ENCODE data around the gene RBP5. TPM values are rescaled to one million over a fixed set of nuclear protein-coding genes. Genes with fewer than 3 reads are reported as not detected.
A peak's percentile ranks its signal among the peaks of the same experiment; 100 is the strongest.

Gene RBP5, protein sequence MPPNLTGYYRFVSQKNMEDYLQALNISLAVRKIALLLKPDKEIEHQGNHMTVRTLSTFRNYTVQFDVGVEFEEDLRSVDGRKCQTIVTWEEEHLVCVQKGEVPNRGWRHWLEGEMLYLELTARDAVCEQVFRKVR
- not detected for total RNA-seq

DNA sequence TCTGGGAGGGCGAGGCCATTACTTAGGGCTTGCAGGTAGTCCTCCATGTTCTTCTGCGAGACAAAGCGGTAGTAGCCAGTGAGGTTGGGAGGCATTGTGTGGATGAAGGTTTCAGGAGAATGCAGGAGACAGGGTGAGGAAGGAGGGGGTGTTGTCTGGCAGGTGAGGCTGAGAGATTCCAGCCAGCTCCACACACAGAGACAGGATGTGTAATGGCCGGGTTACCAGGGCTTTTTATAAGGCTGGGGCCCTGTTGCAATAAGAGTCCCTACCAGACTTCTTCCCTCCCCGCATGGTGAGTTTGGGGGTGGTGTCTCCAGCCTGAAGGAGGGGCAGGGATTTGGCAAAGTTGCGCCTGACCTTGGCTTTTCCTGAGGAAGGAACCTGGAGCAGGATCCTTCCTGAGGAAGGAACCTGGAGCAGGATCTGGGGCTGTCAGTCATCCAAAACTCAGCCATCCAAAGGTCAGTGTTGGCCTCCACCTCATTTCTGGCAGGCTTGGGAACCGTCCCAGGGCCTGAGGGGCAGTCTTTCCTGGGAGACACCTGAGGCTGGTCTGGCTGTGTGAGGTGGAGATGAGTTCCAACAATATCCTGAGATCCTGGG, at the start of gene RBP5:
TSS of gene RBP5 (minus strand) at position 209 of the 606 bp plus-strand sequence. CDS start at position 95, 114 bp downstream.
- no peaks in the 10 kb centered on the region for H3K9me3 ChIP-seq (ENCODE audit: low read depth, low read length)
- peak within 1 kb of the TSS; percentile 52 for H3K4me3 ChIP-seq (ENCODE audit: low read length)
- no peaks in the 10 kb centered on the region for H3K27me3 ChIP-seq (ENCODE audit: insufficient read depth, low read length)
- peaks cover 20% of the 10 kb centered on the region for H3K4me1 ChIP-seq (ENCODE audit: insufficient read depth, low read length)

DNA sequence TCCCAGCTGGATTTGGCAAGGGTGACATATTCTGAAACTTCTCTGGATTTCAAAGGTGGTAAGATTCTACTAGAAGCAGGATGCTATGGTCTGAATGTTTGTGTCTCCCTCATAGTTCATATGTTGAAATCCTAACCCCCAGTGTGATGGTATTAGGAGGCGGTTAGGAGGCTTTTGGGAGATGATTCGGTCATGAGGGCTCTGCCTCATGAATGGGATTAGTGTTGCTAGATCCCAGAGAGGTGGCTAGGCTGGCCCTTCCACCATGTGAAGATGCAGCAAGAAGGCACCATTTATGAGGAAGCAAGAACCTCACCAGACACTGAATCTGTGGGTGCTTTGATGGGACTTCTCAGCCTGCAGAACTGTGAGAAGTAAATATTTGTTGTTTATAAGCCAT, 49.8 kb upstream of the RBP5 start:
- H3K9me3 ChIP-seq (ENCODE audit: low read depth, low read length), result no peaks in the 10 kb centered on the region
- no peaks in the 10 kb centered on the region for H3K4me1 ChIP-seq (ENCODE audit: insufficient read depth, low read length)
- H3K27me3 ChIP-seq (ENCODE audit: insufficient read depth, low read length), result peaks cover 16% of the 10 kb centered on the region
- H3K4me3 ChIP-seq (ENCODE audit: low read length), result no peak overlapping the region

DNA sequence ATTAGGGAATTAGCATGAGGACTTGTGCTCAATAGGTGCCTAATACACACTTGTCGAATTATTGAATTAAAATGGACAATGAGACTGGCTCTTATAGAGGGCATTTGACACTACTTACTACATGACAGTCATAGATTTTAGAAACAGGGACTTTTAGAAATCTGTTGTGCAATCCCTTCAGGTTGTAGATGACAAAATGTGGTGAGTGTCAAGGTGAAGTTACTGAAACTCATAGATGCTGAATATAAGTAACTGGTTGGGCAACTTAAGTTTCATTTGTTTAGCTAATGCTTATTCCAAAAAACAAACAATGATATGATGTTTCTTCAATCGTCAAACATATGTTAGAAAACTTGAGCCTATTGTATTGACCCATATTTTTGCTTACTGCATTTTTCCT, 47.9 kb upstream of the RBP5 start:
- Histone ChIP-seq H3K4me3 (ENCODE audit: low read length) (no peak overlapping the region), H3K27me3 (ENCODE audit: insufficient read depth, low read length) (peaks cover 22% of the 10 kb centered on the region), H3K4me1 (ENCODE audit: insufficient read depth, low read length) (no peaks in the 10 kb centered on the region), H3K9me3 (ENCODE audit: low read depth, low read length) (no peaks in the 10 kb centered on the region)

DNA sequence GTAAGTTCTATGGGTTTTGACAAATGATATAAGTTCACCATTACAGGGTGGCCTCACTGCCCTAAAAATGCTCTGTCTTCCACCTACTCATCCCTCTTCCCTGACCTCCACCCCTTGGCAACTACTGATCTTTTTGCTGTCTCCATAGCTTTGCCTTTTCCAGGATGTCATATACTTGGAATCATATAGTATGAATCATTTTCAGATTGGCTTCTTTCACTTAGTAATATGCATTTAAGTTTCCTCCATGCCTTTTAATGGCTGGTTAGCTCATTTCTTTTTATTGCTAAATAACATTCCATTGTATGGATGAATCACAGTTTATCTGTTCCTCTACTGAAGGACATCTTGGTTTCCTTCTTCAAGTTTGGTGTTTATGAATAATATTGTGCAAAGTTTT, 46.8 kb upstream of the RBP5 start:
- no peak overlapping the region for H3K4me3 ChIP-seq (ENCODE audit: low read length)
- H3K9me3 ChIP-seq (ENCODE audit: low read depth, low read length), result no peaks in the 10 kb centered on the region
- H3K27me3 ChIP-seq (ENCODE audit: insufficient read depth, low read length), result peaks cover 22% of the 10 kb centered on the region

DNA sequence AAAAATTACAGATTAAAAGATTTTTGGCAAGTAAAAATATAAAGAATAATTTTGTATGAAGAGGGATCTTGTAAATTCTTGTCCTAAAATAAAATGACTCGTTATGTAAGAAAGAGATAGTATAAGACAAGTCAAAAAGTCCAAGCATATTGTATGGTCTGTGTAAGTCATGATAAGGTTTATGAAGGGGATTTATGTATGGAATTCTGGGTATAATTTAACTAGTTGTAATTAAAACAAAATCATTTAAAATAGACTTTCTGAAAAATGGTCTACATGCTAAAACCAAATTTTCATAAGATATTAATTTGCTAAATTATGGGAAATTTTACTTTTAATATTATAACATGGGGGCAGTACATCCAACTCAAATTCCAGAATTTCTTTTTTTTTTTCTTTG, 43.2 kb upstream of the RBP5 start:
- Histone ChIP-seq H3K9me3 (ENCODE audit: low read depth, low read length) (peaks cover 15% of the 10 kb centered on the region), H3K4me3 (ENCODE audit: low read length) (no peak overlapping the region), H3K4me1 (ENCODE audit: insufficient read depth, low read length) (no peaks in the 10 kb centered on the region), H3K27me3 (ENCODE audit: insufficient read depth, low read length) (peaks cover 16% of the 10 kb centered on the region)

More for the DNA sequence above, 46.8 kb upstream of the RBP5 start:
- H3K4me1 ChIP-seq (ENCODE audit: insufficient read depth, low read length), result no peaks in the 10 kb centered on the region

DNA sequence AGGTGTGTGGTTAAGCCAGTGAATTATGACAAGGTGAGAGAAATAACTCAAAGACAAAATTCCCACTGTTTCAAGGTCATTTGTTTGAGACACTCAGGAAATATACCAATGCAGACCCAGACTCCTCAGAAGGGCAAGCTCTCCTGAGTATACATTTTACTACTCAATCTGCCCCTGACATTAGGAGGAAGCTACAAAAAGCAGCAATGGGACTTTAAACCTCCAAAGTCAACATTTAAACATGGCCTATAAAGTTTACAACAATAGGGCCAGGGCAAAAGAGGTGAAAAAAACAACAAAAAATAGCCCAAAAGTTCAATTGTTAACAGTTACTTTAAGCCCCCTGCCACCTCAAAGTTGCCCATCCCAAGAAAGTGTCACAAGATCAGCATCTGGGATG, 41.3 kb upstream of the RBP5 start:
- Histone ChIP-seq H3K4me3 (ENCODE audit: low read length) (no peak overlapping the region), H3K27me3 (ENCODE audit: insufficient read depth, low read length) (peaks cover 9% of the 10 kb centered on the region), H3K9me3 (ENCODE audit: low read depth, low read length) (peaks cover 15% of the 10 kb centered on the region), H3K4me1 (ENCODE audit: insufficient read depth, low read length) (no peaks in the 10 kb centered on the region)

DNA sequence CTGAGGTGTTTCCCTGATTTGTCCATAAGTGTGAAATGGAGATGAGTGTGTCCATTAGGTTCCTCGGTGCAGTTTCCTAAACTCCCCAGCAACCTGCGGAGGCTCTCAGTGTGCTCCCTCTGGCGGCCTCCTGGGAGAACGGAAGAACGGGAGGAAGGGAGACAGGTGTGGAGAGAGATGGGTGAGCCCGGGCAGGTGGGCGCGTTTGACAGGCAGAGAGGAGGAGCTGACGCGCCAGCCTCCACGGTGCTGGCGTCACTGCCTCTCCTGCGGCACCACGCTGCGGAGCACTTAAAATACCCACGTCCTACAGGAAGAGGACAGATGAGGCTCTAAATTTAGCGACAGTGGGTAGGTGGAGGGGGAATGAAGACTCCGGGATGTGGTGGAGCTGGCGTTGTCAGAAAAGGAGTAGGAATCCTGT, 34.0 kb upstream of the RBP5 start:
- no peaks in the 10 kb centered on the region for H3K4me1 ChIP-seq (ENCODE audit: insufficient read depth, low read length)
- no peaks in the 10 kb centered on the region for H3K27me3 ChIP-seq (ENCODE audit: insufficient read depth, low read length)
- no peaks in the 10 kb centered on the region for H3K9me3 ChIP-seq (ENCODE audit: low read depth, low read length)
- no peak overlapping the region for H3K4me3 ChIP-seq (ENCODE audit: low read length)

DNA sequence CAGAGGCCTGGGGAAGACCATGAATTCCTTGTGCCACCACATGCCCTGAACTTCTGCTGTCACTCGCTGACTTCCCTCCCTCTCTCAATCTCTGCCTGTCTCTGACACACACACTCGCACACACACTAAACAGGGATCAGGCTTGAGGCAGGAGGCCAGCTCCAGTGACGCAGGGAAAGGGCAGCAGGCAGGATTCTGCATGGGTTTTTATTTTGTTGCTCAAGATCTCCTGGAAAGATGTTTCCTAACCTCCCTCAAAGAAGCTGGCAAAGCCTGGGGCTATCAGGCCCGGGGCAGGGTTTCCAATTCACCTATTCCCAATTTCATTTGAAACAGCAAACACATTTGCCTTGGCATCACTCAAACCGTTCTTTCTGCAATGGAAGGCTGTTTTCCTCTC, 33.1 kb upstream of the RBP5 start:
- no peaks in the 10 kb centered on the region for H3K27me3 ChIP-seq (ENCODE audit: insufficient read depth, low read length)
- H3K9me3 ChIP-seq (ENCODE audit: low read depth, low read length), result no peaks in the 10 kb centered on the region
- H3K4me1 ChIP-seq (ENCODE audit: insufficient read depth, low read length), result no peaks in the 10 kb centered on the region
- no peak overlapping the region for H3K4me3 ChIP-seq (ENCODE audit: low read length)

DNA sequence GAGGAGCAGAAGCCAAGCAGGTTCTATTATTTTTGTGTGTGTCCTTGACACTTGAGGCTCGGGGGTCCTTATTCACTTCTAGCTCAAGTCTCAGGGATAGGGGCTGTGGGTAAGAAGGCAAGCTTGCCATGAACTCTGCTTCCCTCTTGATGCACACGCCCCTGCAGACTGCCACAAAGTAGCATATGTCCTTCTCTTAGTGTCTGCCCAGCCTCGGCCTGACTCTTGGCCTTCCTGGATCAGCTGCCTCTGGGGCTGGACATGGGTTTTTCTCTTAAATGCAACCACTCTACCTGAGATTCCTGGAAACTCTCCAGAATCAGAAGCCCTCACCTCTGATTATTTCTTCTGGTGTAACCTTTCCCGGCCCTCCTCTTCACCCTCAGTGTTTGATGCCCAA, 32.6 kb upstream of the RBP5 start:
- Histone ChIP-seq H3K4me1 (ENCODE audit: insufficient read depth, low read length) (no peaks in the 10 kb centered on the region), H3K9me3 (ENCODE audit: low read depth, low read length) (no peaks in the 10 kb centered on the region), H3K27me3 (ENCODE audit: insufficient read depth, low read length) (no peaks in the 10 kb centered on the region), H3K4me3 (ENCODE audit: low read length) (no peak overlapping the region)

DNA sequence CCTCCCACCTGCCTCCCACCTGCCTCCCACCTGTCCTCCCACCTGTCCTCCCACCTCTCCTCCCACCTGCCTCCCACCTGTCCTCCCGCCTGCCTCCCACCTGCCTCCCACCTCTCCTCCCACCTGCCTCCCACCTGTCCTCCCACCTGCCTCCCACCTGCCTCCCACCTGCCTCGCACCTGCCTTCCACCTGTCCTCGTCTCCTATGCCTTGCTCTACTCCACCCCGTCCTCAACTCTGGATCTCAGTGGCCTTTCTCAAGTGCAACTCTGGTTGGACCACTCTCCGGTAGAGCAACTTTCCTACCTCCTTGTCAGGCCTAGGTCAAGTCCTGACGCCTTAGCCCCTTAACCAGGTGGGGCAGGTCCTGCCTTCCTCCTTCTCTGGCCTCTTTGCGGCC, 31.5 kb upstream of the RBP5 start:
- Histone ChIP-seq H3K27me3 (ENCODE audit: insufficient read depth, low read length) (no peaks in the 10 kb centered on the region), H3K4me1 (ENCODE audit: insufficient read depth, low read length) (no peaks in the 10 kb centered on the region), H3K4me3 (ENCODE audit: low read length) (no peak overlapping the region), H3K9me3 (ENCODE audit: low read depth, low read length) (no peaks in the 10 kb centered on the region)

DNA sequence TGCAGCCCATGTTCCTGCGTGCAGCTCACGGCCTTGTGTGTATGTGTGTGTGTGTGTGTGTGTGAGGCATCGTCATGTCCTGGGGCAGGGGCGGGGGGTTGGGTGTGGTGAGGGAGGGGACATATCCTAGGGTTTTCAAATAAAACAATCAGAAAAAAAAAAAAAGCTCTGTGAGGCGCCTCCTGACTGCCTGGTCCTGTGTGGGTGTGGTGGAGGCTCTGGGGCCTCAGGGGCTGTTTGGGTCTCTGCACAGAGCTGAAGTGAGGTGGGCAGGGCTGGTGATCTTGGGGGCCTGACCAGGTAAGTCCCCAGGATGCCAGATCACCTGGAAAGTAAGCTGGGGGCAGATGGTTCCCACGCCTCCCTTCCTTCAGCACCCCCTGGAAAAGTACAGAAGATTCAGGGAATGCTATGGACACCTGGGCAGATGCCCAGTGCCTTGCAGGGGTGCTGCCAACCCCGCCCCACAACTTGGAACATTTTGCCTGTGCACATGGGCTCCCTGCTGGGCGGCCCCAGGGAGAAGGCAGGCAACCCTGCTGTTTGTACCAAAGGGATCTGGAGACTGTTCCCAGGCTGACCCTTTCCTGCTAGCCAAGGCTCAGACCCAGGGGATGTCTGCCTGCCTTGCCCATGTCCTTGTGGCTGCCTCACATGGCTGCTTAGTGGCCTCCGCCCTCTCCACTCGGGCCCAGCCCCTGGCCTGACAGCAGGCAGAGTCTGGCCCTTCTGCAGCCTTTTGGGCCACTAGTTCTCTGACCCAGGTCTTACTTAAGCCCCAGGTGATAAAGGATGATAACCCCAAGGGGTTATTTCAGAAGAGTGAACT, 30.3 kb upstream of the RBP5 start:
- Histone ChIP-seq H3K4me1 (ENCODE audit: insufficient read depth, low read length) (no peaks in the 10 kb centered on the region), H3K27me3 (ENCODE audit: insufficient read depth, low read length) (no peaks in the 10 kb centered on the region), H3K9me3 (ENCODE audit: low read depth, low read length) (no peaks in the 10 kb centered on the region), H3K4me3 (ENCODE audit: low read length) (no peak overlapping the region)

DNA sequence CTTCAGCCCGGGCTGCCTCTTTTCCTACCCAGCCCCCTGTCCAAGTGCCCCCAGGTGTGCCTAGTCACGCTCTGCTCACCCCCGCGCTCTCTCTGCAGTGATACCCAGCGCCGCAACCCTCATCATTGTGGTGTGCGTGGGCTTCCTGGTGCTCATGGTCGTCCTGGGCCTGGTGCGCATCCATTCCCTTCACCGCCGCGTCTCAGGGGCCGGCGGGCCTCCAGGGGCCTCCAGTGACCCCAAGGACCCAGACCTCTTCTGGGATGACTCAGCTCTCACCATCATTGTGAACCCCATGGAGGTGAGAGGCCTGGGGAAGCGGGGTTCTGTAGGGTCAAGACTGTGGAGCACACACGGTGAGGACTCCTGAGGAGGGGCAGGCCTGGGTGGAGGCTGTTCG, 28.7 kb upstream of the RBP5 start:
- H3K27me3 ChIP-seq (ENCODE audit: insufficient read depth, low read length), result no peaks in the 10 kb centered on the region
- no peaks in the 10 kb centered on the region for H3K4me1 ChIP-seq (ENCODE audit: insufficient read depth, low read length)
- H3K4me3 ChIP-seq (ENCODE audit: low read length), result no peak overlapping the region
- no peaks in the 10 kb centered on the region for H3K9me3 ChIP-seq (ENCODE audit: low read depth, low read length)

DNA sequence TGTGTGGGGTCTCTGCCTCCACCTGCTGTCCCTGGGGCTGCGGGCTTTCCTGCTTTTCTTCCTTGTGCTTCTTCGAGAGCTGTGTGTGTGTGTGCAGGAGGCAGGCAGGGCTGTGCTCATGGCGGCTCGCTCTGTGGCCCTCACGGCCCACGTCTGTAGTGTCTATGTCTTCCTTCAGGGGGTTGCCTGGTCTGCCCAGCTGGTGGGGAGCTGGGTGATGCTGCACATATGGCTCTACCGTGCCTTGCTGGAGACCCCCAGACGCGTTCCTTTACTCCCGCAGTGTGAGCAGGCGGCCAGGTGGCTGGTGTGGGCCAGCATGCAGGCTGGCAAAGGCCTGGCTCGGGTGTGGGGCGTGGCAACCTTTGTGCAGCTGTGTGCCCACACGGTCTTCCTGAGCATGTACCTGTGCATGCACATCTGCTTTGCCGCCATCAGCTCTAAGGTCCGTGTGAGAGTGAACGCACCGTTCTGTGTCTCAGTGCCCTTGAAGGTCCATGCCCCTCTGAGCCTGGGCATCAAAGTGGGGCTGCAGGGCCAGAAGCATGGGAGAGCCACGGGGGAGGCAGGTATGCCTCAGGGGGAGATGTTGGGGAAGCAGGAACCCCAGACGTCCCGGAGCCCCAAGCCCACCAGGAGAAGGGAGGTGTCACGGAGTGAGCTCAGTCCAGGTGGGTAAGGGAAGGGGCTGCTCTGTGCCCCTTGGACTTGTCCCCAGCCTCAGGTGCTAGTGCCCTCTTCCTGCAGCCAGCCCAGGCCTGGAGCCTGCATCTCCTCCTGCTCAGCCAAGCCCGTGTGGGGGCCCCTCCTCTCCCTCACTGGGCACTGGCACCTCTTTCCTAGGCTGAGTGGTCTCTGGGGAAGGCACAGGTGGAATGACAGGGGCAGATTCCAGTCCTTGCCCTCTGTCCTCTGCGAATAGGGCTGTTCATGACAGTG, 27.8 kb upstream of the RBP5 start:
- no peaks in the 10 kb centered on the region for H3K4me1 ChIP-seq (ENCODE audit: insufficient read depth, low read length)
- H3K4me3 ChIP-seq (ENCODE audit: low read length), result no peak overlapping the region
- H3K27me3 ChIP-seq (ENCODE audit: insufficient read depth, low read length), result no peaks in the 10 kb centered on the region
- no peaks in the 10 kb centered on the region for H3K9me3 ChIP-seq (ENCODE audit: low read depth, low read length)

DNA sequence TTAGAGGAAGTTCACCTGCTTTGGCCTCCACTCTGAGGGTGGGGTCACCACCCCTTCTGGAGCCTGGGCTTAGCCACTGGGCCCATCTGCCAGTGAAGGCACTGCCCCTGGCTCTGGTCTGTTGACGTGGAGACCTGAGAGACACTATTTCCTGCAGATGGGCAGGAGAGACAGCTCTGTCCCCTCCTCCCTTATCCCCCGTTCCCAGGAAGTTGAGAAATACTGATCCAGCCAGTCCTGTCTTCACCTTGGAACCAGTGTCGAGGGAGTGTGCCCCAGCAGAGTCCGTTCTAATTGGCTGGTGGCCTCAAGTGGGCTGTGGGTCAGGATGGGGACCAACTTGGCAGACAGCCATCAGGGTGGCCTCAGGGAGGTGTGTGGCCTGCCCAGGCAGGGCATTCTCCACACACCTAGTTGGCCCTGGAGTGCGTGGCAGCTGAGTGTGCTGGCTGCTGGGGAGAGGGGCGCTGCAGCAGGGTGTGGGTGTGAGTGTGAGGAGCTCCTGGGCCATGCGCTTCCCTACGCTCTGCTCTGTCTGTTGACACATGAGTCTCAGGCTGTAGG, 26.9 kb upstream of the RBP5 start:
- no peaks in the 10 kb centered on the region for H3K9me3 ChIP-seq (ENCODE audit: low read depth, low read length)
- H3K4me3 ChIP-seq (ENCODE audit: low read length), result no peak overlapping the region
- no peaks in the 10 kb centered on the region for H3K4me1 ChIP-seq (ENCODE audit: insufficient read depth, low read length)
- H3K27me3 ChIP-seq (ENCODE audit: insufficient read depth, low read length), result no peaks in the 10 kb centered on the region

Measured in mononuclear cell (primary cell).